Heart left ventricle (tissue), 16 donors: Measurements from ENCODE around the gene WDR88. TPM values are rescaled to one million over a fixed set of nuclear protein-coding genes. Genes with fewer than 3 reads are reported as not detected.

Source experiments
- ATAC-seq, 4 donors: fragments of 200-7000 bp; cut with Tn5 transposase; one replicate each; pipeline ENCODE4 v1.9.1; 2020 to 2022; ENCODE audit warnings: moderate library complexity in 4 of 4, mild to moderate bottlenecking in 3 of 4, moderate number of reproducible peaks in 1 of 4
- DNase-seq, 5 donors: peaks; one replicate each; pipeline ENCODE4 v3.0.0-alpha.2; 2020
- H3K27ac ChIP-seq, 12 donors: fragments of 200-600 bp; sonication (generic) in 4 of 12; one replicate each; pipeline versions ENCODE4 v1.5.0 to v1.8.0; 2016 to 2022; ENCODE audit warnings: mild to moderate bottlenecking in 2 of 12
- H3K27me3 ChIP-seq, 9 donors: fragments of 200-600 bp; sonication (generic) in 2 of 9; one replicate each; pipeline versions ENCODE4 v1.5.1 to v1.8.0; 2016 to 2022; ENCODE audit warnings: mild to moderate bottlenecking in 3 of 9
- H3K36me3 ChIP-seq, 9 donors: fragments of 200-600 bp; sonication (generic) in 2 of 9; one replicate each; pipeline versions ENCODE4 v1.5.0 to v1.8.0; 2018 to 2022; ENCODE audit warnings: mild to moderate bottlenecking in 2 of 9
- H3K4me1 ChIP-seq, 12 donors: fragments of 200-600 bp; sonication (generic) in 4 of 12; one replicate each; pipeline versions ENCODE4 v1.5.0 to v1.8.0; 2016 to 2022; ENCODE audit warnings: mild to moderate bottlenecking in 3 of 12
- H3K4me3 ChIP-seq, 12 donors: fragments of 200-600 bp; sonication (generic) in 4 of 12; one replicate each; pipeline versions ENCODE4 v1.5.0 to v1.8.0; 2017 to 2022; ENCODE audit warnings: mild to moderate bottlenecking in 9 of 12, moderate library complexity in 4 of 12
- H3K9me3 ChIP-seq, 12 donors: fragments of 200-600 bp; sonication (generic) in 4 of 12; one replicate each; pipeline versions ENCODE4 v1.5.0 to v1.8.0; 2016 to 2022; ENCODE audit warnings: mild to moderate bottlenecking in 1 of 12
- POLR2A ChIP-seq, 2 donors: fragments of 450-650 bp; IDR thresholded peaks; one replicate each; pipeline ENCODE4 v1.6.1; 2017; ENCODE audit warnings: antibody characterized with exemption in 2 of 2, mild to moderate bottlenecking in 2 of 2, moderate library complexity in 2 of 2
- WGBS, 4 donors: extraction: QIAGEN DNeasy Blood & Tissue Kit in 2 of 4; methylation state at CpG; one replicate each; pipeline versions ENCODE4 v1.1.5 to v1.1.7; 2013 to 2018; 5-methylcytosine and 5-hydroxymethylcytosine counted together
- intact Hi-C, 10 donors: fragments of 100-400 bp; cut with DNase I; formaldehyde crosslinking; loops; one replicate each; pipeline versions ENCODE4 v1.11.1 to v1.14.2; 2022
- polyA plus RNA-seq, 2 donors: library from polyadenylated mRNA; stranded (reverse); fragments of 200-250 nt; gene quantifications; one replicate each; pipeline ENCODE4 v1.2.3, GENCODE V29; 2013
- total RNA-seq, 9 donors: library from RNA; depleted of rRNA in 2 of 9; stranded (reverse); fragments of >200 nt in 2 of 9; fragmentation: NEBNext Ultra II Directional in 3 of 9; extraction: Animal tissue kit (Norgen Biotek cat#: 25700) in 3 of 9; gene quantifications; one replicate each; pipeline versions ENCODE4 v1.1.0 to v1.2.4, GENCODE V29; 2016 to 2023
- TF ChIP-seq, protein P1 (sequence below), 12 donors: fragments of 200-600 bp; sonication (generic) in 4 of 12; IDR thresholded peaks; one replicate each; pipeline versions ENCODE4 v1.5.0 to v1.8.0; 2018 to 2022; ENCODE audit warnings: antibody characterized with exemption in 12 of 12, mild to moderate bottlenecking in 5 of 12
- donor health status: ischemic (EF 13 %, LVEDD 7.1; RV severe dilation, severe dysfunction).
- donor health status: healthy with polysubstance abuse.
- donor health status: DM: no; HTN: yes; CAD: no.
- donor health status: DM: no; HTN: no; CAD: no.
- donor health status: ischemic (EF 25% LVEDD 6.9; RV normal size, moderate dysfunction).
- donor health status: ischemic (EF 25% LVEDD 5.7; RV mildly dilated, moderate dysfunction).
- donor health status: healthy.
- donor health status: DM: yes; HTN: yes; CAD: no.
- donor health status: ischemic (EF 35%, LVEDD 5.7; RV mildly dilated, moderate dysfunction).
- donor health status: nonischemic (EF 11% LVEDD 7.7; RV severe dilation, severe dysfunction).
- donor health status: DM: yes; HTN: yes; CAD: no.
- donor health status: PGD.
- donor health status: ischemic (EF 29% LVEDD 5.4; RV normal size, mild dysfunction).
- donor health status: nonischemic (EF 23%, LVEDD 6.1; RV moderate dilation, normal function).

WDR88 gene
- total and polyA plus RNA-seq, 11 donors: 0.16 TPM; not detected in 10

DNA sequence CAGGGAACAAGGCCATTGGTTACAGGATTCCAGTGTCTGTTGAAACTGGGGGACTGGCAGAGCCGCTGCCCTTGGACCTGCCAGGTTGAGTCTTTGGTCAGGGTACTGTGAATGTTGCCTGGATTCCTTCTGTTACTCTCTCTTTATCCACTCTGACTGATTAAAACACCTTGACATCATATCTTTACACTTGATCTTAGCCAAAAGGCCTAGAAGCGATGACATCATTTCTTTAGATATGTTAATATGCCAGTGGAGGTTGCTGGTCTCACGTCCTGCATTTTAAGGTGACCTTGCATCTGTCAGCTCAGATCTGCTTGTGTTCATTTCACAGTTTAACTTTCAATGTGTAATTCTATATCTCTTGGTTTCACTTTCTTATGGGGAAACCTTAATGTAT, 41.7 kb upstream of the WDR88 start:
- ATAC-seq (no peak), DNase-seq (no peak)
- H3K36me3 ChIP-seq: peaks cover 0 to 75% (median 72%) of the 10 kb centered on the region in 9 donors
- no peak for TF ChIP-seq POLR2A (IDR thresholded peaks at IDR 0.05)
- TF ChIP-seq, protein P1, sequence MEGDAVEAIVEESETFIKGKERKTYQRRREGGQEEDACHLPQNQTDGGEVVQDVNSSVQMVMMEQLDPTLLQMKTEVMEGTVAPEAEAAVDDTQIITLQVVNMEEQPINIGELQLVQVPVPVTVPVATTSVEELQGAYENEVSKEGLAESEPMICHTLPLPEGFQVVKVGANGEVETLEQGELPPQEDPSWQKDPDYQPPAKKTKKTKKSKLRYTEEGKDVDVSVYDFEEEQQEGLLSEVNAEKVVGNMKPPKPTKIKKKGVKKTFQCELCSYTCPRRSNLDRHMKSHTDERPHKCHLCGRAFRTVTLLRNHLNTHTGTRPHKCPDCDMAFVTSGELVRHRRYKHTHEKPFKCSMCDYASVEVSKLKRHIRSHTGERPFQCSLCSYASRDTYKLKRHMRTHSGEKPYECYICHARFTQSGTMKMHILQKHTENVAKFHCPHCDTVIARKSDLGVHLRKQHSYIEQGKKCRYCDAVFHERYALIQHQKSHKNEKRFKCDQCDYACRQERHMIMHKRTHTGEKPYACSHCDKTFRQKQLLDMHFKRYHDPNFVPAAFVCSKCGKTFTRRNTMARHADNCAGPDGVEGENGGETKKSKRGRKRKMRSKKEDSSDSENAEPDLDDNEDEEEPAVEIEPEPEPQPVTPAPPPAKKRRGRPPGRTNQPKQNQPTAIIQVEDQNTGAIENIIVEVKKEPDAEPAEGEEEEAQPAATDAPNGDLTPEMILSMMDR (IDR thresholded peaks at IDR 0.05): no peak
- WGBS, 4 donors: 78 to 93% (median 82%) methylated on average over 3 of the region's 3 CpGs
- no peak overlapping the region for H3K27ac ChIP-seq
- H3K27me3 ChIP-seq: no peaks in the 10 kb centered on the region
- H3K4me3 ChIP-seq: no peak overlapping the region
- H3K4me1 ChIP-seq: no peaks in the 10 kb centered on the region
- no peaks in the 10 kb centered on the region for H3K9me3 ChIP-seq
- intact Hi-C loops: no loop called here

DNA sequence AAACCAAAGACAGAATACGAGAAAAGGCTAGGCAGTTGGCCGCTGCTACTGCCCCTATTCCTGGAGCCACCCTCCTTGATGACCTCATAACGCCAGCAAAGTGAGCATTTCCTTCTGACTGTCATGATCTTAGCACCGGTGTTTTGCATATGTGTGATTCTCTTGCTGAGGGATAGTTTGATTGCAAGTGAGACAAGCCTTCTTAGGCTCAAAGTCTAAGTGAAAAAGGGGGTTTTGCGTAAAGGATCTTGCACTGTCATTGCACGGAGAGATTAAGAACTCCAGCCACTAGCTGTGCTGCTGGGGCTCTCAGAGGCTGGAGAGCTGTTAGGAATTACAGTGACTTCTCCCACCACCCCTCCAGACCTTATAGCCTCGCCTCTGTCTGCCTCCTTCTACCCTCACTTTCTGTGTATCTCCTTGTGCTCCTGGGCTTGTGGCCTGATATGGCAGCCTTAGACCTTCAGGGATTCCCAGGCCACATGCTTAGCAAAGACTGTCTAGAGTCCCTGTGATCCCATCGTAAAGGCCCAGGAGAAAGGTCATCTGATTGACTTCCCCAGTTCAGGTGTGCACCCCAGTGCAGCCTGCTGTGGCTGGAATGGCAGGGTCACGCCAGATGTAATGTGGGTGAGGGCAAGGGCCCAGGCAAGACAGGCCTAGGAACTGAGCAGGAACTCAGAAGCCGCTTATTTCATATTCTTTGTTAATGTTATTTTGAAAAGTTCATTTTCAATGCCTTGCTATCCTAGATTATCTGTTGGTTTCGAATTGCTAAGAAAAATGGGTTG, 38.3 kb upstream of the WDR88 start:
- ATAC-seq (no peak), DNase-seq (no peak)
- H3K9me3 ChIP-seq: no peaks in the 10 kb centered on the region
- WGBS, 4 donors: 90 to 96% (median 95%) methylated on average over 11 of the region's 11 CpGs
- peaks cover 0 to 100% (median 98%) of the 10 kb centered on the region in 9 donors for H3K36me3 ChIP-seq
- H3K27ac ChIP-seq: no peak overlapping the region
- H3K4me3 ChIP-seq: no peak overlapping the region
- intact Hi-C loops: no loop called here
- TF ChIP-seq POLR2A (IDR thresholded peaks at IDR 0.05): no peak
- TF ChIP-seq, protein P1 (IDR thresholded peaks at IDR 0.05): no peak
- no peaks in the 10 kb centered on the region for H3K27me3 ChIP-seq
- H3K4me1 ChIP-seq: no peaks in the 10 kb centered on the region

DNA sequence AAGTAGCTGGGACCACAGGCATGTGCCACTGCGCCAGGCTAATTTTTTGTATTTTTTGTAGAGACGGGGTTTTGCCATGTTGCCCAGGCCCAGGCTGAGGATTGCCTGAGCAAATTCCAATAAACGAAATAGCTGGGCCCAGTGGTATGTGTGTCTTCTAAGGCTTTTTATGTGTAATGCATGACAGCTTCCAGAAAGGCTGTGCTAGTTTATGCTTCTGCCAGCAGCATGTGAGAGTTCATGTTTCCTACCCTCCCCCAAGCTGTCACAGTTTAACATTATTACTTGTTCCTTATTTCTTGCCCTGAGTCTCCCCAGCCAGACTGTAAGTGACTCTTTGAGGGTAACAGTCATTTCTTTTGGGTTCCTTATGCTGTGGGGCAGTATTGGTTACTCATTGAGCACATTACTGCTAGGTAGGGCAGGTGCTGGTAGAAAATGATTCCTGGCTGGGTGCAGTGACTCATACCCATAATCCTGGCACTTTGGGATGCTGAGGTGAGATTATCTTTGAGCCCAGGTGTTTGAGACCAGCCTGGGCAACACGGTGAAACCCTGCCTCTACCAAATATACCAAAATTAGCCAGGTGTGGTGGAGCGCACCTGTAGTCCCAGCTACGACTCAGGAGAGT, 37.4 kb upstream of the WDR88 start:
- H3K27ac ChIP-seq: no peak overlapping the region
- 93 to 96% (median 94%) methylated on average over 6 of the region's 6 CpGs for WGBS, 4 donors
- no peaks in the 10 kb centered on the region for H3K27me3 ChIP-seq
- TF ChIP-seq, protein P1 (IDR thresholded peaks at IDR 0.05): no peak
- no peak for TF ChIP-seq POLR2A (IDR thresholded peaks at IDR 0.05)
- H3K4me1 ChIP-seq: no peaks in the 10 kb centered on the region
- intact Hi-C loops: no loop called here
- H3K36me3 ChIP-seq: peaks cover 0 to 100% (median 95%) of the 10 kb centered on the region in 9 donors
- ATAC-seq (no peak), DNase-seq (no peak)
- no peak overlapping the region for H3K4me3 ChIP-seq
- H3K9me3 ChIP-seq: no peaks in the 10 kb centered on the region

DNA sequence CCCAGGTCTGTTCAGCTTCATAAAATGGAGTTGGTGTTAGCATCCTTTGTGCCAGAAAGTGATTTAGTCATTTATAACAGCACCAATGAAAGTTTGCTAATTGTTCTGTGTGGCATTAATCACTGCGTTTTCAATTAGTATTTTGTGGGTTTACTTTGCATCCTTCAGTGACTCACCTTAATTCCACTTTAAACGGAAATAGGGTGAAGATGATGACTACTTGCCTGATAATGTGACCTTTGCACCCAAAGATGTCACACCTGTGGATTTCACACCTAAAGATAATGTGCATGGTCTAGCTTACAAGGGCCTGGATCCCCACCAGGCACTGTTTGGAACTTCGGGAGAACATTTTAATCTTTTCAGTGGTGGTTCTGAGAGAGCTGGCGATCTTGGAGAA, 35.9 kb upstream of the WDR88 start:
- Histone ChIP-seq H3K4me1 (no peaks in the 10 kb centered on the region), H3K4me3 (no peak overlapping the region), H3K27ac (no peak overlapping the region), H3K9me3 (no peaks in the 10 kb centered on the region), H3K36me3 (peaks cover 0 to 100% (median 95%) of the 10 kb centered on the region in 9 donors), H3K27me3 (no peaks in the 10 kb centered on the region)
- DNase-seq: no peak
- intact Hi-C loops: no loop called here
- TF ChIP-seq, protein P1 (IDR thresholded peaks at IDR 0.05): no peak
- TF ChIP-seq POLR2A (IDR thresholded peaks at IDR 0.05): no peak
- WGBS, 4 donors: 84 to 89% (median 89%) methylated on average over 4 of the region's 4 CpGs
- no peak for ATAC-seq
